ENCODE results near the gene MLLT10.

DNA sequence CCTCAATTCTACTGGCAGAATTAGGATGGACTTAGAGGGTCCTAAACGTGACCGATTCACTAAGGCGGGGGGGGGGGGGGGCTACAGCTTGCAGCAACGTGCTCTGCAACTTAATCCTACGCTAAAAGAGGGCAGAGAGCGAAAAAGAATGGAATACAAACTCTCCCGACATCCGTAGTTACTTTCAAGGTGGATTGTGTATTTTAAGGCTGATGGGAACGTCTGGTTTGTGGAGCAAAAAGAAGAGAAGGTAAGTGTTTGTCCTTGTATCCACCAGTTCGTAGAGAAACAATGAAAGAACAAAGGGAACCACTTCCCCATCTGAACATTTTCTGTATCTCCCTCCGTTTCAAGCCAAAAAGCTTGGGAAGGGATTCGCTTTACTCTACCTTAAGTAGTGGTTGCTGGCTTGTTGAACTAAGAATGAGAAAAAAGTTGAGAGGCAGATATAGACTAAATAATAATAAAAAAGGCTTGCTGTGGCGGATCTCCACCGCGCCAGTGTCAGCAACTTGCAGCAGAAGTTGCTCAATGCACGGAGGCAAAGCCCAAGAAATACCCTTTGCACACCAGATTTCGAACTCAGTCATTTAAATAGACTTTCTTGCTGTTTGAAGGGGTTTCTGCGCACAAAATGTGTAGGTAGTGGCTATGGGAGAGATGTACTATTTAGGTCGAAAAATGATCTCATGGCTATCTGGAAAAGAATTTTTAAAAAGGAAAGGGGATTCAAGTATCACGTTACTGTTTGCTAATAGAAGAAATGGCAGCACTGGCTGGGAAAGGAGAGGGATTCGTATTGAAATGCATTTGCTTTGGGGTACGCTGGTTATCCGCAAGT lies 9.3 kb upstream of the MLLT10 start:
- TF ChIP-seq GATA3 (IDR thresholded peaks at IDR 0.05; ENCODE audit: low read depth, low read length) (no peak), GATA2 (IDR thresholded peaks at IDR 0.05; ENCODE audit: low read depth, low read length) (no peak)

Data from SH-SY5Y (cell line).